Measurements from ENCODE around the gene PAPSS1. TPM values are rescaled to one million over a fixed set of nuclear protein-coding genes. Genes with fewer than 3 reads are reported as not detected.
A peak's percentile ranks its signal among the peaks of the same experiment; 100 is the strongest.

The PAPSS1 gene
- polyA plus RNA-seq, 1 of the 3 experiments (the other 2 are of a cell fraction) = 70.1 TPM

GRCh38 chr4:107740381-107740780 lies 20.3 kb upstream of the PAPSS1 start (continued):
- TF ChIP-seq EP300 (IDR thresholded peaks at IDR 0.05; ENCODE audit: borderline replicate concordance in 1 of 2, low read depth in 1 of 2, low read length in 1 of 2) = no peak

- Histone ChIP-seq H3K36me3 (replicated peaks in 1 of 2; ENCODE audit: control insufficient read depth in 1 of 2, insufficient read depth in 2 of 2, low read length in 1 of 2) (no peaks in the 10 kb centered on the region), H3K9me3 (no peaks in the 10 kb centered on the region), H3K27me3 (ENCODE audit: insufficient read depth) (no peaks in the 10 kb centered on the region), H3K4me1 (ENCODE audit: control insufficient read depth in 1 of 2, insufficient read depth in 2 of 2, low read depth in 1 of 2, low read length in 1 of 2) (peaks cover 11 to 35% of the 10 kb centered on the region in 2 experiments; a peak in 3 of 4 replicates), H3K4me2 (no peak overlapping the region), H4K20me1 (ENCODE audit: insufficient read depth) (no peaks in the 10 kb centered on the region), H3K79me2 (ENCODE audit: insufficient read depth) (no peaks in the 10 kb centered on the region), H3K9ac (no peak overlapping the region), H3F3A (replicated peaks; ENCODE audit: insufficient read depth) (no peaks in the 10 kb centered on the region), H3K27ac (ENCODE audit: low read depth in 2 of 2, low read length in 1 of 2) (no peak overlapping the region), H2AFZ (ENCODE audit: low read depth) (no peak overlapping the region), H3K4me3 (ENCODE audit: low read depth in 2 of 2, low read length in 1 of 2) (no peak overlapping the region), H3K9me2 (no peaks in the 10 kb centered on the region)
- ChIA-PET CTCF (interaction anchor here (0.6 to 2.5 kb wide), 12 partner anchors 10 to 835 kb away, joined by 3 to 23 read pairs (median 3); partner anchors contain the start of gene PAPSS1), POLR2A (no interaction called here)
- TF ChIP-seq GABPA (IDR thresholded peaks at IDR 0.05; ENCODE audit: low read depth) (no peak), RXRA (IDR thresholded peaks at IDR 0.05; ENCODE audit: borderline replicate concordance, low read depth) (no peak), JUND (IDR thresholded peaks at IDR 0.05) (no peak), ZBTB33 (IDR thresholded peaks at IDR 0.05; ENCODE audit: borderline replicate concordance, low read depth) (no peak), RAD21 (IDR thresholded peaks at IDR 0.05; ENCODE audit: low read length) (no peak), SIN3A (IDR thresholded peaks at IDR 0.05; ENCODE audit: borderline replicate concordance, low read depth, low read length) (no peak), RCOR1 (IDR thresholded peaks at IDR 0.05; ENCODE audit: low read length) (no peak), TEAD4 (IDR thresholded peaks at IDR 0.05; ENCODE audit: borderline replicate concordance, insufficient read depth) (no peak), CHD2 (IDR thresholded peaks at IDR 0.05; ENCODE audit: low read length, partially characterized antibody) (no peak), ELF1 (IDR thresholded peaks at IDR 0.05) (no peak), MEF2A (IDR thresholded peaks at IDR 0.05; ENCODE audit: borderline replicate concordance, low read depth) (no peak), FOXJ3 (CRISPR knock-in tag; IDR thresholded peaks at IDR 0.05) (no peak), FOXM1 (IDR thresholded peaks at IDR 0.05; ENCODE audit: low read depth) (no peak)
- no peak for DNase-seq
- 90% methylated on average over 4 of the region's 4 CpGs for WGBS (ENCODE audit: low lambda C conversion rate)
Measured at GRCh38 chr4:107737450-107737849, 17.4 kb upstream of the PAPSS1 start.

- WGBS (ENCODE audit: low lambda C conversion rate) = 42% methylated on average over 7 of the region's 7 CpGs
- TF ChIP-seq CHD2 (IDR thresholded peaks at IDR 0.05; ENCODE audit: low read length, partially characterized antibody) (no peak), TEAD4 (IDR thresholded peaks at IDR 0.05; ENCODE audit: borderline replicate concordance, insufficient read depth) (no peak), SMC3 (IDR thresholded peaks at IDR 0.05; ENCODE audit: low read depth, low read length) (peak; percentile 45; the same call in 1 of the 2 replicates), NRF1 (IDR thresholded peaks at IDR 0.05; ENCODE audit: low read depth, low read length) (no peak), RAD21 (IDR thresholded peaks at IDR 0.05; ENCODE audit: low read length) (peak; percentile 81), SIN3A (IDR thresholded peaks at IDR 0.05; ENCODE audit: borderline replicate concordance, low read depth, low read length) (no peak), REST (IDR thresholded peaks at IDR 0.05; ENCODE audit: low read depth, low read length) (no peak), CTCF (IDR thresholded peaks at IDR 0.05) (peak; percentile 81)
Measured at GRCh38 chr4:107736924-107737448, 17.0 kb upstream of the PAPSS1 start.

More at GRCh38 chr4:107736924-107737448, 17.0 kb upstream of the PAPSS1 start:
- DNase-seq = peak; percentile 45
- H3K36me3 ChIP-seq (replicated peaks in 1 of 2; ENCODE audit: control insufficient read depth in 1 of 2, insufficient read depth in 2 of 2, low read length in 1 of 2) = no peaks in the 10 kb centered on the region
- no peaks in the 10 kb centered on the region for H3K9me2 ChIP-seq
- no peaks in the 10 kb centered on the region for H3F3A ChIP-seq (replicated peaks; ENCODE audit: insufficient read depth)
- no peaks in the 10 kb centered on the region for H3K79me2 ChIP-seq (ENCODE audit: insufficient read depth)
- no peak overlapping the region for H3K4me2 ChIP-seq
- no peak overlapping the region; a peak in 1 of 4 replicates for H3K4me3 ChIP-seq (ENCODE audit: low read depth in 2 of 2, low read length in 1 of 2)
- POLR2A ChIA-PET = no interaction called here
- H3K9me3 ChIP-seq = no peaks in the 10 kb centered on the region
- H4K20me1 ChIP-seq (ENCODE audit: insufficient read depth) = no peaks in the 10 kb centered on the region
- H3K27ac ChIP-seq (ENCODE audit: low read depth in 2 of 2, low read length in 1 of 2) = no peak overlapping the region
- H2AFZ ChIP-seq (ENCODE audit: low read depth) = no peak overlapping the region
- no peaks in the 10 kb centered on the region for H3K27me3 ChIP-seq (ENCODE audit: insufficient read depth)
- peaks cover 11 to 38% of the 10 kb centered on the region in 2 experiments; a peak in 3 of 4 replicates for H3K4me1 ChIP-seq (ENCODE audit: control insufficient read depth in 1 of 2, insufficient read depth in 2 of 2, low read depth in 1 of 2, low read length in 1 of 2)
- CTCF ChIA-PET = interaction anchor here (0.5 to 2.5 kb wide), 22 partner anchors 10 to 1364 kb away, joined by 3 to 23 read pairs (median 3); partner anchors contain the start of genes DKK2 and PAPSS1
- no peak overlapping the region for H3K9ac ChIP-seq

All from SK-N-SH (cell line).